Neuronal stem cell (in vitro differentiated cells): ENCODE results near the gene MSH3.

Experiments
- DNase-seq: peaks from one replicate; pipeline ENCODE4 v3.0.0-alpha.2; 2013; ENCODE audit warnings: low spot score
- H2AFZ ChIP-seq: one replicate; pipeline ENCODE4 v1.6.1; 2013; ENCODE audit warnings: mild to moderate bottlenecking, low read length, inconsistent platforms
- H2AK5ac ChIP-seq: 2 replicates; pipeline ENCODE4 v1.6.1; 2013; ENCODE audit warnings: low read depth, mild to moderate bottlenecking, inconsistent platforms, low read length, moderate library complexity, mixed read lengths
- H2BK120ac ChIP-seq: 2 replicates; pipeline ENCODE4 v1.6.1; 2013; ENCODE audit warnings: low read depth, mild to moderate bottlenecking, inconsistent platforms, low read length, moderate library complexity, mixed read lengths
- H2BK12ac ChIP-seq: one replicate; pipeline ENCODE4 v1.6.1; 2013; ENCODE audit warnings: low read length, inconsistent platforms
- H2BK15ac ChIP-seq: 2 replicates; pipeline ENCODE4 v1.6.1; 2013; ENCODE audit warnings: mild to moderate bottlenecking, low read length, inconsistent platforms, mixed read lengths
- H2BK5ac ChIP-seq: one replicate; pipeline ENCODE4 v1.6.1; 2013; ENCODE audit warnings: inconsistent platforms, mild to moderate bottlenecking, low read length, moderate library complexity
- H3K14ac ChIP-seq: one replicate; pipeline ENCODE4 v1.6.1; 2013; ENCODE audit warnings: low read length, inconsistent platforms
- H3K18ac ChIP-seq: 2 replicates; pipeline ENCODE4 v1.6.1; 2013; ENCODE audit warnings: low read length, inconsistent platforms
- H3K23ac ChIP-seq: 2 replicates; pipeline ENCODE4 v1.6.1; 2013; ENCODE audit warnings: low read depth, mild to moderate bottlenecking, mixed read lengths, low read length, inconsistent platforms; ENCODE audit not compliant: poor library complexity
- H3K27ac ChIP-seq: replicated peaks from 3 replicates; pipeline ENCODE4 v1.5.1; 2013; ENCODE audit warnings: low read length, inconsistent platforms
- H3K27me3 ChIP-seq, 3 experiments: 2 replicates each; pipeline ENCODE4 v1.6.1; 2013; ENCODE audit warnings: low read length in 3 of 3, mild to moderate bottlenecking in 2 of 3, inconsistent platforms in 1 of 3, low read depth in 1 of 3, mixed read lengths in 1 of 3, moderate library complexity in 1 of 3; ENCODE audit not compliant: control insufficient read depth in 3 of 3, insufficient read depth in 3 of 3
- H3K36me3 ChIP-seq, 2 donors: replicated peaks in 1 of 2; 2 replicates each; pipeline ENCODE4 v1.6.1; 2013; ENCODE audit warnings: low read length in 2 of 2; ENCODE audit not compliant: control insufficient read depth in 2 of 2, insufficient read depth in 2 of 2
- H3K4ac ChIP-seq: 2 replicates; pipeline ENCODE4 v1.6.1; 2013; ENCODE audit warnings: inconsistent platforms, mild to moderate bottlenecking, low read length, moderate library complexity
- H3K4me1 ChIP-seq, 2 donors: 1 replicate in 1 of 2; 2 replicates in 1 of 2; pipeline ENCODE4 v1.6.1; 2013; ENCODE audit warnings: low read length in 2 of 2, low read depth in 1 of 2; ENCODE audit not compliant: control insufficient read depth in 2 of 2, insufficient read depth in 1 of 2
- H3K4me2 ChIP-seq: one replicate; pipeline ENCODE4 v1.6.1; 2013; ENCODE audit warnings: mild to moderate bottlenecking, low read length, inconsistent platforms; ENCODE audit not compliant: insufficient read depth, poor library complexity, severe bottlenecking
- H3K4me3 ChIP-seq, 2 donors: 2 replicates each; pipeline ENCODE4 v1.5.1; 2013; ENCODE audit warnings: low read length in 2 of 2, mild to moderate bottlenecking in 2 of 2, inconsistent platforms in 1 of 2, moderate library complexity in 1 of 2
- H3K79me1 ChIP-seq: one replicate; pipeline ENCODE4 v1.6.1; 2013; ENCODE audit warnings: low read depth, mild to moderate bottlenecking, inconsistent platforms, low read length, moderate library complexity
- H3K9ac ChIP-seq: one replicate; pipeline ENCODE4 v1.6.1; 2013; ENCODE audit warnings: mild to moderate bottlenecking, low read depth, low read length, inconsistent platforms; ENCODE audit not compliant: poor library complexity
- H3K9me3 ChIP-seq, 2 donors: replicated peaks in 1 of 2; 2 replicates each; pipeline versions ENCODE3 to v1.6.1; 2013; ENCODE audit warnings: low read length in 2 of 2, mild to moderate bottlenecking in 2 of 2, inconsistent platforms in 1 of 2, low read depth in 1 of 2, mixed read lengths in 1 of 2, moderate library complexity in 1 of 2; ENCODE audit not compliant: control insufficient read depth in 2 of 2, insufficient read depth in 1 of 2
- H4K8ac ChIP-seq: one replicate; pipeline ENCODE4 v1.6.1; 2013; ENCODE audit warnings: low read depth, mild to moderate bottlenecking, inconsistent platforms, low read length, moderate library complexity
- H4K91ac ChIP-seq: one replicate; pipeline ENCODE4 v1.6.1; 2013; ENCODE audit warnings: low read length, low read depth, mild to moderate bottlenecking, inconsistent platforms; ENCODE audit not compliant: poor library complexity
- WGBS, 2 donors: extraction: QIAGEN DNeasy Blood & Tissue Kit; methylation state at CpG; one replicate each; pipeline ENCODE4 v1.1.7; 2013; ENCODE audit warnings: missing lambda C conversion rate in 2 of 2, mixed read lengths in 1 of 2; ENCODE audit not compliant: insufficient read length in 2 of 2, insufficient replicate concordance in 1 of 2; ENCODE audit errors: extremely low coverage in 2 of 2; 5-methylcytosine and 5-hydroxymethylcytosine counted together

MSH3 gene

DNA sequence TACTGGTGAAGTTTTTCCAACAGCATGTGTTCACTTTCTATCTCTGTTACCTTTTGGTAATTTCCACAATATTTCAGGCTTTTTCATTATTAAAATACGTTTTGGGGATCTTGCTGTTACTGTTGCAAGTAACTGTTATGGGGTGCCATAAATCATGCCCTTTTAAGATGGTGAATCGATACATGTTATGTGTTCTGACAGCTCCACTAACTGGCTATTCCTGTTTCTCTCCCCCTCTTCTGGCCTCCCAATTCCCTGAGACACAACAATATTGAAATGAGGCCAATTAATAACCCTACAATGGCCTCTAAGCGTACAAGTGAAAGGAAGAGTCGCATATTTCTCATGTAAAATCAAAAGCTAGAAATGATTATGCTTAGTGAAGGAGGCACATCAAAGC lies 13.1 kb upstream of the MSH3 start:
- Histone ChIP-seq H3K9me3 (peaks cover 0 to 19% of the 10 kb centered on the region in 2 donors), H3K79me1 (no peaks in the 10 kb centered on the region), H2AK5ac (no peak overlapping the region), H2BK120ac (no peak overlapping the region), H3K14ac (no peak overlapping the region), H3K36me3 (peaks cover 21 to 68% of the 10 kb centered on the region in 2 donors), H3K18ac (no peak overlapping the region), H3K27me3 (no peaks in the 10 kb centered on the region), H3K23ac (no peak overlapping the region), H4K91ac (no peak overlapping the region), H3K4ac (no peak overlapping the region), H3K4me2 (no peak overlapping the region), H2BK15ac (no peak overlapping the region), H2BK12ac (no peak overlapping the region), H2AFZ (no peak overlapping the region), H4K8ac (no peak overlapping the region), H3K9ac (no peak overlapping the region), H3K27ac (no peak overlapping the region), H2BK5ac (no peak overlapping the region), H3K4me1 (no peaks in the 10 kb centered on the region), H3K4me3 (no peak overlapping the region)
- no CpG with 5 or more reads among the region's 4 CpGs for WGBS, 2 donors
- no peak for DNase-seq

DNA sequence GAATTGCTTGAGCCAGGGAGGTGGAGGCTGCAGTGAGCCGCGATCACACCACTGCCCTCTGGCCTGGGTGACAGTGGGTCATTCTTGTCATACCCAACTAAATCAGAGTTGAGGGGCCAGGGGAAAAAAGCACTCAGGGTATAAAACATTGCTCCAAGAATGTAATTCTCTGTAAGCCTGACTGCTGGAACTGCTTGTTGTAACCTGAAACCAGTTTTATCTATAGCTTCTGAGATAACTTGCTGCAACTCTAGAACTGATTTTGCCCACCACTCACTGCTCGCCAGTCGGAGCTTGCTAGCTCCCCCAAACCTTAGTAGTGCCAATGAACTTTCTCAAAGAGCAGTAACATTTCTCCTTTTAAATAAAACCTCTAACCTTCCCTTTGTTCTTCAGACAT lies 9.6 kb upstream of the MSH3 start:
- no peak overlapping the region for H2BK15ac ChIP-seq

GRCh38 chr5:80646926-80647325 lies 7.5 kb upstream of the MSH3 start:
- Histone ChIP-seq H2BK5ac (no peak overlapping the region), H3K23ac (no peak overlapping the region), H4K91ac (no peak overlapping the region), H4K8ac (no peak overlapping the region), H3K27me3 (no peaks in the 10 kb centered on the region), H3K36me3 (peaks cover 12 to 19% of the 10 kb centered on the region in 2 donors), H3K4ac (no peak overlapping the region), H3K79me1 (no peaks in the 10 kb centered on the region), H3K4me2 (no peak overlapping the region), H2AK5ac (no peak overlapping the region), H2BK120ac (no peak overlapping the region), H3K4me1 (no peaks in the 10 kb centered on the region), H3K4me3 (no peak overlapping the region), H3K9me3 (peaks cover 0 to 19% of the 10 kb centered on the region in 2 donors), H3K18ac (no peak overlapping the region), H3K27ac (no peak overlapping the region), H3K9ac (no peak overlapping the region), H2AFZ (no peak overlapping the region), H2BK12ac (no peak overlapping the region), H2BK15ac (no peak overlapping the region), H3K14ac (no peak overlapping the region)
- no CpG with 5 or more reads among the region's 3 CpGs for WGBS, 2 donors
- no peak for DNase-seq

More for the DNA sequence above, 9.6 kb upstream of the MSH3 start:
- H2BK5ac ChIP-seq, result no peak overlapping the region
- H3K14ac ChIP-seq, result no peak overlapping the region
- H2AFZ ChIP-seq, result no peak overlapping the region
- H3K27ac ChIP-seq, result no peak overlapping the region
- H3K4ac ChIP-seq, result no peak overlapping the region
- DNase-seq, result no peak
- no peak overlapping the region for H3K9ac ChIP-seq
- H3K9me3 ChIP-seq, result peaks cover 0 to 19% of the 10 kb centered on the region in 2 donors
- no peak overlapping the region for H3K4me2 ChIP-seq
- H3K18ac ChIP-seq, result no peak overlapping the region
- no peak overlapping the region for H4K8ac ChIP-seq
- H3K4me3 ChIP-seq, result no peak overlapping the region
- no peak overlapping the region for H2AK5ac ChIP-seq
- H2BK120ac ChIP-seq, result no peak overlapping the region
- no peak overlapping the region for H2BK12ac ChIP-seq
- H3K27me3 ChIP-seq, result no peaks in the 10 kb centered on the region
- no peak overlapping the region for H3K23ac ChIP-seq
- no CpG with 5 or more reads among the region's 4 CpGs for WGBS, 2 donors
- H4K91ac ChIP-seq, result no peak overlapping the region
- H3K79me1 ChIP-seq, result no peaks in the 10 kb centered on the region
- H3K36me3 ChIP-seq, result peaks cover 26 to 32% of the 10 kb centered on the region in 2 donors
- H3K4me1 ChIP-seq, result no peaks in the 10 kb centered on the region

GRCh38 chr5:80653502-80653901 lies 950 bp upstream of the MSH3 start:
- H3K18ac ChIP-seq, result no peak overlapping the region
- no peak overlapping the region for H4K8ac ChIP-seq
- H3K4me1 ChIP-seq, result peaks cover 6 to 12% of the 10 kb centered on the region in 2 donors
- H3K79me1 ChIP-seq, result peaks cover 4% of the 10 kb centered on the region
- H2BK12ac ChIP-seq, result no peak overlapping the region
- H3K14ac ChIP-seq, result no peak overlapping the region
- H4K91ac ChIP-seq, result no peak overlapping the region
- WGBS, 2 donors, result no CpG with 5 or more reads among the region's 8 CpGs
- peak overlapping the region; percentile 71 for H3K4me2 ChIP-seq
- no peak for DNase-seq
- no peak overlapping the region for H3K23ac ChIP-seq
- no peak overlapping the region for H2AK5ac ChIP-seq
- peak overlapping the region; percentile 56 to 91 for H3K4me3 ChIP-seq
- no peaks in the 10 kb centered on the region for H3K27me3 ChIP-seq
- H3K9me3 ChIP-seq, result no peaks in the 10 kb centered on the region
- H3K4ac ChIP-seq, result no peak overlapping the region
- H3K27ac ChIP-seq, result no peak overlapping the region
- H2BK5ac ChIP-seq, result no peak overlapping the region
- H2BK15ac ChIP-seq, result no peak overlapping the region
- H3K36me3 ChIP-seq, result peaks cover 1 to 36% of the 10 kb centered on the region in 2 donors
- H2AFZ ChIP-seq, result no peak overlapping the region
- H2BK120ac ChIP-seq, result no peak overlapping the region
- H3K9ac ChIP-seq, result no peak overlapping the region
